Neuronal stem cell (in vitro differentiated cells): ENCODE results near the gene SPRYD3.

Experiments used
- DNase-seq: peaks from one replicate; pipeline ENCODE4 v3.0.0-alpha.2; 2013; ENCODE audit warnings: low spot score
- H2AFZ ChIP-seq: one replicate; pipeline ENCODE4 v1.6.1; 2013; ENCODE audit warnings: mild to moderate bottlenecking, low read length, inconsistent platforms
- H2AK5ac ChIP-seq: 2 replicates; pipeline ENCODE4 v1.6.1; 2013; ENCODE audit warnings: low read depth, mild to moderate bottlenecking, inconsistent platforms, low read length, moderate library complexity, mixed read lengths
- H2BK120ac ChIP-seq: 2 replicates; pipeline ENCODE4 v1.6.1; 2013; ENCODE audit warnings: low read depth, mild to moderate bottlenecking, inconsistent platforms, low read length, moderate library complexity, mixed read lengths
- H2BK12ac ChIP-seq: one replicate; pipeline ENCODE4 v1.6.1; 2013; ENCODE audit warnings: low read length, inconsistent platforms
- H2BK15ac ChIP-seq: 2 replicates; pipeline ENCODE4 v1.6.1; 2013; ENCODE audit warnings: mild to moderate bottlenecking, low read length, inconsistent platforms, mixed read lengths
- H2BK5ac ChIP-seq: one replicate; pipeline ENCODE4 v1.6.1; 2013; ENCODE audit warnings: inconsistent platforms, mild to moderate bottlenecking, low read length, moderate library complexity
- H3K14ac ChIP-seq: one replicate; pipeline ENCODE4 v1.6.1; 2013; ENCODE audit warnings: low read length, inconsistent platforms
- H3K18ac ChIP-seq: 2 replicates; pipeline ENCODE4 v1.6.1; 2013; ENCODE audit warnings: low read length, inconsistent platforms
- H3K23ac ChIP-seq: 2 replicates; pipeline ENCODE4 v1.6.1; 2013; ENCODE audit warnings: low read depth, mild to moderate bottlenecking, mixed read lengths, low read length, inconsistent platforms; ENCODE audit not compliant: poor library complexity
- H3K27ac ChIP-seq: replicated peaks from 3 replicates; pipeline ENCODE4 v1.5.1; 2013; ENCODE audit warnings: low read length, inconsistent platforms
- H3K27me3 ChIP-seq, 3 experiments: 2 replicates each; pipeline ENCODE4 v1.6.1; 2013; ENCODE audit warnings: low read length in 3 of 3, mild to moderate bottlenecking in 2 of 3, inconsistent platforms in 1 of 3, low read depth in 1 of 3, mixed read lengths in 1 of 3, moderate library complexity in 1 of 3; ENCODE audit not compliant: control insufficient read depth in 3 of 3, insufficient read depth in 3 of 3
- H3K36me3 ChIP-seq, 2 donors: replicated peaks in 1 of 2; 2 replicates each; pipeline ENCODE4 v1.6.1; 2013; ENCODE audit warnings: low read length in 2 of 2; ENCODE audit not compliant: control insufficient read depth in 2 of 2, insufficient read depth in 2 of 2
- H3K4ac ChIP-seq: 2 replicates; pipeline ENCODE4 v1.6.1; 2013; ENCODE audit warnings: inconsistent platforms, mild to moderate bottlenecking, low read length, moderate library complexity
- H3K4me1 ChIP-seq, 2 donors: 1 replicate in 1 of 2; 2 replicates in 1 of 2; pipeline ENCODE4 v1.6.1; 2013; ENCODE audit warnings: low read length in 2 of 2, low read depth in 1 of 2; ENCODE audit not compliant: control insufficient read depth in 2 of 2, insufficient read depth in 1 of 2
- H3K4me2 ChIP-seq: one replicate; pipeline ENCODE4 v1.6.1; 2013; ENCODE audit warnings: mild to moderate bottlenecking, low read length, inconsistent platforms; ENCODE audit not compliant: insufficient read depth, poor library complexity, severe bottlenecking
- H3K4me3 ChIP-seq, 2 donors: 2 replicates each; pipeline ENCODE4 v1.5.1; 2013; ENCODE audit warnings: low read length in 2 of 2, mild to moderate bottlenecking in 2 of 2, inconsistent platforms in 1 of 2, moderate library complexity in 1 of 2
- H3K79me1 ChIP-seq: one replicate; pipeline ENCODE4 v1.6.1; 2013; ENCODE audit warnings: low read depth, mild to moderate bottlenecking, inconsistent platforms, low read length, moderate library complexity
- H3K9ac ChIP-seq: one replicate; pipeline ENCODE4 v1.6.1; 2013; ENCODE audit warnings: mild to moderate bottlenecking, low read depth, low read length, inconsistent platforms; ENCODE audit not compliant: poor library complexity
- H3K9me3 ChIP-seq, 2 donors: replicated peaks in 1 of 2; 2 replicates each; pipeline versions ENCODE3 to v1.6.1; 2013; ENCODE audit warnings: low read length in 2 of 2, mild to moderate bottlenecking in 2 of 2, inconsistent platforms in 1 of 2, low read depth in 1 of 2, mixed read lengths in 1 of 2, moderate library complexity in 1 of 2; ENCODE audit not compliant: control insufficient read depth in 2 of 2, insufficient read depth in 1 of 2
- H4K8ac ChIP-seq: one replicate; pipeline ENCODE4 v1.6.1; 2013; ENCODE audit warnings: low read depth, mild to moderate bottlenecking, inconsistent platforms, low read length, moderate library complexity
- H4K91ac ChIP-seq: one replicate; pipeline ENCODE4 v1.6.1; 2013; ENCODE audit warnings: low read length, low read depth, mild to moderate bottlenecking, inconsistent platforms; ENCODE audit not compliant: poor library complexity
- WGBS, 2 donors: extraction: QIAGEN DNeasy Blood & Tissue Kit; methylation state at CpG; one replicate each; pipeline ENCODE4 v1.1.7; 2013; ENCODE audit warnings: missing lambda C conversion rate in 2 of 2, mixed read lengths in 1 of 2; ENCODE audit not compliant: insufficient read length in 2 of 2, insufficient replicate concordance in 1 of 2; ENCODE audit errors: extremely low coverage in 2 of 2; 5-methylcytosine and 5-hydroxymethylcytosine counted together

The SPRYD3 gene

DNA sequence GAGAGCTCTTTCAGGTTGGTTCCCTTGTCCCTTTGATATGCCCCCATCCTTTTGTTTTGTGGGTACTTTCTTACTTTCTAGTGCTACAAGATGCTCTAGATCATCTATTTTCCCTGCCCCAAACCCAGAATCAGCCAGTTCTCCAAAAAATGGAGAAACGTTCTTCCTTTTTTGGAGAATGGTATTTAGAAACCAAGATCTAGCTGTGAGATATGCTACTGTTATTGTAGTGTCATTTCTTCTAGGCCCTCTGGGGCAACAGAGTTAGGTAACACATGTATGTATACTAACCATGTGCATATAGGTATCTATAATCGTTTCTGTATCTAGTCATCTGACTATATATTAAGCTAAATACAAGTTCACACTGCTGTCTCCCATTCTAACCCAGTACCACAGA lies 11.4 kb upstream of the SPRYD3 start:
- H4K91ac ChIP-seq: no peak overlapping the region
- H3K23ac ChIP-seq: no peak overlapping the region
- no peak overlapping the region for H2BK12ac ChIP-seq
- no peak overlapping the region for H3K4me3 ChIP-seq
- H3K14ac ChIP-seq: no peak overlapping the region
- H3K4me2 ChIP-seq: no peak overlapping the region
- H3K4me1 ChIP-seq: no peaks in the 10 kb centered on the region
- no peak overlapping the region for H2BK5ac ChIP-seq
- H3K9ac ChIP-seq: no peak overlapping the region
- no CpG with 5 or more reads among the region's 2 CpGs for WGBS, 2 donors
- peaks cover 0 to 52% (median 0%) of the 10 kb centered on the region in 3 experiments for H3K27me3 ChIP-seq
- no peak overlapping the region for H3K27ac ChIP-seq
- no peaks in the 10 kb centered on the region for H3K36me3 ChIP-seq
- no peak for DNase-seq
- H4K8ac ChIP-seq: no peak overlapping the region
- no peaks in the 10 kb centered on the region for H3K79me1 ChIP-seq
- no peak overlapping the region for H2BK15ac ChIP-seq
- H3K4ac ChIP-seq: no peak overlapping the region
- H2AFZ ChIP-seq: no peak overlapping the region
- H3K18ac ChIP-seq: no peak overlapping the region
- H3K9me3 ChIP-seq: no peaks in the 10 kb centered on the region
- H2AK5ac ChIP-seq: no peak overlapping the region
- H2BK120ac ChIP-seq: no peak overlapping the region

- H2BK120ac ChIP-seq: no peak overlapping the region
- no peaks in the 10 kb centered on the region for H3K36me3 ChIP-seq
- H3K23ac ChIP-seq: no peak overlapping the region
- no peak overlapping the region for H2BK12ac ChIP-seq
- H3K79me1 ChIP-seq: no peaks in the 10 kb centered on the region
- no peak overlapping the region for H3K27ac ChIP-seq
- no peak overlapping the region for H3K4me3 ChIP-seq
- H3K4ac ChIP-seq: no peak overlapping the region
- H3K9ac ChIP-seq: no peak overlapping the region
- no peaks in the 10 kb centered on the region for H3K4me1 ChIP-seq
- no peak overlapping the region for H3K4me2 ChIP-seq
- no peak for DNase-seq
- no peak overlapping the region for H2AK5ac ChIP-seq
- no peaks in the 10 kb centered on the region for H3K9me3 ChIP-seq
- no peak overlapping the region for H3K14ac ChIP-seq
- no peak overlapping the region for H3K18ac ChIP-seq
- H2AFZ ChIP-seq: no peak overlapping the region
- peaks cover 0 to 50% (median 0%) of the 10 kb centered on the region in 3 experiments for H3K27me3 ChIP-seq
- no peak overlapping the region for H4K91ac ChIP-seq
- H2BK5ac ChIP-seq: no peak overlapping the region
- H4K8ac ChIP-seq: no peak overlapping the region
- no CpG with 5 or more reads among the region's 6 CpGs for WGBS, 2 donors
- no peak overlapping the region for H2BK15ac ChIP-seq
Measured at GRCh38 chr12:53090105-53090504, 10.9 kb upstream of the SPRYD3 start.

- no peak overlapping the region for H2BK12ac ChIP-seq
- no peak overlapping the region for H3K14ac ChIP-seq
Measured at GRCh38 chr12:53086361-53086760, 7.2 kb upstream of the SPRYD3 start.

GRCh38 chr12:53082637-53083175 lies 3.5 kb upstream of the SPRYD3 start:
- Histone ChIP-seq H4K91ac (no peak overlapping the region), H2AK5ac (no peak overlapping the region), H3K18ac (no peak overlapping the region), H3K27ac (no peak overlapping the region), H2BK12ac (no peak overlapping the region), H2BK5ac (no peak overlapping the region), H3K79me1 (no peaks in the 10 kb centered on the region), H2BK120ac (no peak overlapping the region), H3K23ac (no peak overlapping the region), H3K27me3 (peaks cover 0 to 5% (median under 1%) of the 10 kb centered on the region in 3 experiments), H3K9me3 (peaks cover 0 to 1% of the 10 kb centered on the region in 2 donors), H3K9ac (no peak overlapping the region), H3K4ac (no peak overlapping the region), H2BK15ac (no peak overlapping the region), H4K8ac (no peak overlapping the region), H3K4me2 (no peak overlapping the region), H2AFZ (no peak overlapping the region), H3K14ac (no peak overlapping the region), H3K4me3 (no peak overlapping the region), H3K4me1 (peaks cover 5 to 6% of the 10 kb centered on the region in 2 donors), H3K36me3 (no peaks in the 10 kb centered on the region)
- DNase-seq: no peak
- no CpG with 5 or more reads among the region's 2 CpGs for WGBS, 2 donors

More at GRCh38 chr12:53086361-53086760, 7.2 kb upstream of the SPRYD3 start:
- H3K27ac ChIP-seq: no peak overlapping the region
- H3K9me3 ChIP-seq: no peaks in the 10 kb centered on the region
- H2BK15ac ChIP-seq: no peak overlapping the region
- H3K9ac ChIP-seq: no peak overlapping the region
- H3K4me1 ChIP-seq: no peaks in the 10 kb centered on the region
- no CpG with 5 or more reads among the region's 3 CpGs for WGBS, 2 donors
- H3K4ac ChIP-seq: no peak overlapping the region
- no peak for DNase-seq
- H4K91ac ChIP-seq: no peak overlapping the region
- no peak overlapping the region for H3K4me3 ChIP-seq
- H2BK120ac ChIP-seq: no peak overlapping the region
- no peaks in the 10 kb centered on the region for H3K36me3 ChIP-seq
- no peak overlapping the region for H4K8ac ChIP-seq
- H3K18ac ChIP-seq: no peak overlapping the region
- no peak overlapping the region for H2AK5ac ChIP-seq
- peaks cover 0 to 18% (median 0%) of the 10 kb centered on the region in 3 experiments for H3K27me3 ChIP-seq
- no peak overlapping the region for H2BK5ac ChIP-seq
- H3K23ac ChIP-seq: no peak overlapping the region
- H3K79me1 ChIP-seq: no peaks in the 10 kb centered on the region
- no peak overlapping the region for H3K4me2 ChIP-seq
- no peak overlapping the region for H2AFZ ChIP-seq
